Stomach smooth muscle (tissue), 2 donors: Measurements from ENCODE around the gene SPATA9.
"Not testable (repeated sequence)": the region's sequence is repeated elsewhere in the genome, so short reads cannot be mapped to it uniquely, and the experiment has no call there.

ENCODE experiments used
- H3K27ac ChIP-seq: one replicate; pipeline ENCODE4 v1.7.0; 2013; ENCODE audit warnings: mild to moderate bottlenecking, low read length, inconsistent platforms
- H3K27me3 ChIP-seq, 2 donors: one replicate each; pipeline ENCODE4 v1.7.0; 2013; ENCODE audit warnings: low read length in 2 of 2; ENCODE audit not compliant: insufficient read depth in 2 of 2, control insufficient read depth in 1 of 2
- H3K36me3 ChIP-seq, 2 donors: one replicate each; pipeline ENCODE4 v1.7.0; 2013; ENCODE audit warnings: low read length in 2 of 2; ENCODE audit not compliant: control insufficient read depth in 2 of 2, insufficient read depth in 2 of 2
- H3K4me1 ChIP-seq: one replicate; pipeline ENCODE4 v1.7.0; 2013; ENCODE audit warnings: low read length; ENCODE audit not compliant: control insufficient read depth, insufficient read depth
- H3K4me3 ChIP-seq, 2 donors: one replicate each; pipeline ENCODE4 v1.7.0; 2013; ENCODE audit warnings: low read length in 2 of 2
- H3K9ac ChIP-seq, 2 donors: one replicate each; pipeline ENCODE4 v1.7.0; 2013; ENCODE audit warnings: low read length in 2 of 2, mild to moderate bottlenecking in 1 of 2
- H3K9me3 ChIP-seq, 2 donors: one replicate each; pipeline ENCODE4 v1.7.0; 2013; ENCODE audit warnings: low read length in 2 of 2; ENCODE audit not compliant: control insufficient read depth in 2 of 2
- donor health status: healthy.
- donor health status: Pancreatic carcinoma.

The SPATA9 gene

DNA sequence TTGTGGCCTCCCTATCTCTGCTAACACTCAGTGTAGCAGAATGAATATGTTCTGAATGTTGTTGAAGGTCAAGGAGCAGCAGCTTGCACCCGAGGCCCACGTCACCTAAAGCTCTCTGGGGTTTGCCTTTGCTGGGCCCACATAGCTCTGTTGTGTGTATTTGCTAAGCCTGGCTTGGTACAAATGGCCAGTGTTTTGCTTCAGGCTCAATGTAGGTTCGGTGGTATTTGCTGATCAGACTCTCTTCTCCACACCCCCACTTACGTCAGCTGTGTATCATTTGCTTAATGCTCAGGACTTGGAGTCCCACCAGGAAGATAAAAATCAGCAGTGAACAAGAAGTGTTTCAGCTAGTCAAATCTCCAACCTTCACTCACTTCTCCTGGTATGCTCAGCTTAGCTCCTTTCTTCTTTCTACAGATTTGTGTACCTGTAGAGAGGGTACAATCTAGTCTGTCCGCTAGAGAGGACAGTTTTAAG lies 41.0 kb downstream of the SPATA9 start:
- Histone ChIP-seq H3K36me3 (no peaks in the 10 kb centered on the region), H3K9ac (no peak overlapping the region), H3K27ac (no peak overlapping the region), H3K27me3 (no peaks in the 10 kb centered on the region), H3K9me3 (no peaks in the 10 kb centered on the region), H3K4me1 (no peaks in the 10 kb centered on the region), H3K4me3 (no peak overlapping the region)

DNA sequence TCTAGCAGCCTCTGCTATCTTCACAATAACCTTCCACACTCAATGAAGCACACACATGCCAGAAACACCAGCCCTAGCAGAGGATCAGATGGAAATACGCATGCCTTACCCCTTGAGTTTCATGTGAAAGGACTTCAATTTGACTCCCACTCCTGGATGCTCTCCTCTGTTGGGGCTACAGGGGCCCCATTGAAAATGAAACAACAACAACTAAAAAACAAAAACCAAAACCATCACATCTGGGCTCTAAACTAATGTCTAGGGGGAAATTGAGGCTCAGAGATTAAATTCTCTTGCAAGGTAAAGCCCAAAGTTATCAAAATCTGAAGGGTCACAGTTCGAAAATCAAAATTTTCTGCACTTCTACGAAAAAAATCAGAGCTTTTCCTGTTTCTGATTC lies 44.2 kb downstream of the SPATA9 start:
- H3K4me1 ChIP-seq: no peaks in the 10 kb centered on the region
- H3K9ac ChIP-seq: no peak overlapping the region
- no peaks in the 10 kb centered on the region for H3K27me3 ChIP-seq
- no peak overlapping the region for H3K27ac ChIP-seq
- no peaks in the 10 kb centered on the region for H3K9me3 ChIP-seq
- H3K36me3 ChIP-seq: no peaks in the 10 kb centered on the region
- no peak overlapping the region for H3K4me3 ChIP-seq

DNA sequence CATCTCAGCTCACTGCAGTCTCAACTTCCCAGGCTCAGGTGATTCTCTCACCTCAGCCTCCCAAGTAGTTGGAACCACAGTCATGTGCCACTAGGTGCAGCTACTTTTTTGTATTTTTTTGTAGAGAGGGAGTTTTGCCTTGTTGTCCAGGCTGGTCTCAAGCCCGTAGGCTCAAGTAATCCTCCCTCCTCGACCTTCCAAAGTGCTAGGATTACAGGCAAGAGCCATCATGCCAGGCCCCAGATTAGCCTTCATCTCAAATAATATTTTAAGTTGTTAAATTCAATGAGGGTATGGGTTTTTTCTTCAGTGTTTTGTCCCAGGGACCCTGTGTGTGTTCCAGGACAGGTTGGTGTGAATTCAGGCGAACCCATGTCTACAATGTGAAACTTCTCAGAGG lies 48.7 kb downstream of the SPATA9 start:
- Histone ChIP-seq H3K36me3 (no peaks in the 10 kb centered on the region), H3K4me1 (no peaks in the 10 kb centered on the region), H3K9me3 (no peaks in the 10 kb centered on the region), H3K27ac (no peak overlapping the region), H3K4me3 (no peak overlapping the region), H3K27me3 (no peaks in the 10 kb centered on the region), H3K9ac (no peak overlapping the region)

DNA sequence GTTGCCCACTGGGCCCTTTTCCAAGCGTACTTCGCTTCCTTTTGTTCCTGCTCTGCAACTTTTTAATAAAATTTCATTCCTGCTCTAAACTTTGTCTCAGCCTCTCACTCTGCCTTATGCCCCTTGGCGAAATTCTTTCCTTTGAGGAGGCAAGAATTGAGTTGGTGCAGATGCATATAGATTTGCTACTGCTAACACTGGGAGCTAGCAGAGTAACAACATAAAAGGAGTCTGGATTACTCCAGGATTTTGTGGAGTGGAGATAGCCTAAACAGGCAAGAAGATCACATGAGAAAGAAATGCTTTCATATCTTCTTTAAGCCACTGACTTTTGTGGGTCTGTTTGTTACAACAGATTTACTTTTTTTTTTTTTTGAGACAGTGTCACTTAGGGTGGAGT lies 49.1 kb downstream of the SPATA9 start:
- H3K9me3 ChIP-seq: no peaks in the 10 kb centered on the region
- no peaks in the 10 kb centered on the region for H3K4me1 ChIP-seq
- H3K27ac ChIP-seq: no peak overlapping the region
- H3K9ac ChIP-seq: no peak overlapping the region
- no peaks in the 10 kb centered on the region for H3K36me3 ChIP-seq
- no peak overlapping the region for H3K4me3 ChIP-seq
- H3K27me3 ChIP-seq: no peaks in the 10 kb centered on the region

DNA sequence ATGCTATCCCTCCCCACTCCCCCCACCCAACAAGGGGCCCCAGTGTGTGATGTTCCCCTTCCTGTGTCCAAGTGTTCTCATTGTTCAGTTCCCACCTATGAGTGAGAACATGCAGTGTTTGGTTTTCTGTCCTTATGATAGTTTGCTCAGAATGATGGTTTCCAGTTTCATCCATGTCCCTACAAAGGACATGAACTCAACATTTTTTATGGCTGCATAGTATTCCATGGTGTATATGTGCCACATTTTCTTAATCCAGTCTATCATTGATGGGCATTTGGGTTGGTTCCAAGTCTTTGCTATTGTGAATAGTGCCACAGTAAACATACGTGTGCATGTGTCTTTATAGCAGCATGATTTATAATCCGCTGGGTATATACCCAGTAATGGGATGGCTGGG lies 49.8 kb downstream of the SPATA9 start:
- H3K36me3 ChIP-seq, H3K4me3 ChIP-seq, H3K27ac ChIP-seq, H3K27me3 ChIP-seq, H3K4me1 ChIP-seq, H3K9me3 ChIP-seq, H3K9ac ChIP-seq: not testable (repeated sequence)

DNA sequence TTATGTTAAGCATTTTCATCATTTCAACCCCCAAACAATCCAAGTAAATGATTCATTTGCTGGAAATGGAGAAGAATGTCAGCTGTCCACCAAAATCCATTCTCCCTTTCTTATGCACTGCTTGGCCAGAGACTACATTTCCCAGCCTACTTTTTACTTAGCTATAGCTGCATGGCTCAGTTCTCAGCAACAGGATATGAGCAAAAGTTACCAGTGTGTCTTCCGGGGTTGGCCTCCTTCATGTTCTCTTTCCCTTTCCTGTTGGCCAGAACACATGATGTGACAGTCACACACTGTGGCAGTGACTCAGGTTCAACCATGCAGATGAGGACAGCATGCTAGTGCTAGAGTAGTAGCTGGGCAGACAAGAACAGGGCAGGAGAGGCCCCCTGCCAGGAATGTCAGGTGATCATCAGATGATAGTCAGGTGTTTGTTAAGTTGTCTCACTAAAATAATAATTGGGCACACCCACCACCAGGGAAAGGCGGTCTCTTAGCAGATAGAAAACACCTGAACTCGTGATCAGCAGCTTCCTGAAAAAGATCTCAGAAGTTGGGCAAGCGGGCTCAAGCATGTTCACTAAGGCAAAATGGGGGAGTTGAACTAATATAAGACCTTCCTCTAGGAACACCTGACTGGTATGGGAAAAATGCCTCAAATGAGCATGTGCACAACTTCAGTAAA lies 50.7 kb downstream of the SPATA9 start:
- H3K27ac ChIP-seq: no peak overlapping the region
- no peaks in the 10 kb centered on the region for H3K27me3 ChIP-seq
- no peaks in the 10 kb centered on the region for H3K4me1 ChIP-seq
- H3K4me3 ChIP-seq: no peak overlapping the region
- no peak overlapping the region for H3K9ac ChIP-seq
- no peaks in the 10 kb centered on the region for H3K36me3 ChIP-seq
- H3K9me3 ChIP-seq: no peaks in the 10 kb centered on the region

DNA sequence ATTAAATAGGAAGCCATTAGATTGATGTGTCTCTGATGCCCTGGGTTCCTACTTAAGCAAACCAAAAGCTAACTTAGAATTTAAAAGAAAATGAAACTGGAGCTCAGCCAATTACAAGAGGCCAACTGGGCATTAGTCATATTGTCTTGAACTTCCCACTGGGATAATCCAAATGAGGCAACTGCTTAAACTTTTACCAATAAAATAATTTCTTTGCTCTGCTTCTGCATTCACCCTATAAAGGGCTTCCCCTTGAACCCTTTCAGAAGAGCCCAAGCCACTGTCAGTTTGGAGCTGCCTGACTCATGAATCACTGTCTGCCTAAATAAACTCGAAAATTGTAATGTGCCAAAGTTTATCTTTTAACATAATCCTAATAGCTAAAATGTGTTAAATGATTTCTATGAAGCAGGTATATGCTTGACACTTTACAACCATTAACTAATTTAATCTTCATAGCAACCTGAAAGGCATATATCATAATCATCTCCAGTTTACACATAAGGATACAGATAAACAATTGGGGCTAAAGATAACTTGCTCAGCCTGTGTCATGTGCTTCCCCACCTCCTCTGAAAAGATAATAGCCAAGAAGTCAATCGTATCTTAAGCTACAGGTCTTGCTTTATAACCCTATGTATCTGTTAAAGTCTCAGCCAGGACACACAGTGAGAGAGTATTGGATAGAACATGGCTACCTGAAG lies 51.4 kb downstream of the SPATA9 start:
- Histone ChIP-seq H3K4me1 (no peaks in the 10 kb centered on the region), H3K9me3 (no peaks in the 10 kb centered on the region), H3K27me3 (no peaks in the 10 kb centered on the region), H3K27ac (no peak overlapping the region), H3K4me3 (no peak overlapping the region), H3K9ac (no peak overlapping the region), H3K36me3 (no peaks in the 10 kb centered on the region)

DNA sequence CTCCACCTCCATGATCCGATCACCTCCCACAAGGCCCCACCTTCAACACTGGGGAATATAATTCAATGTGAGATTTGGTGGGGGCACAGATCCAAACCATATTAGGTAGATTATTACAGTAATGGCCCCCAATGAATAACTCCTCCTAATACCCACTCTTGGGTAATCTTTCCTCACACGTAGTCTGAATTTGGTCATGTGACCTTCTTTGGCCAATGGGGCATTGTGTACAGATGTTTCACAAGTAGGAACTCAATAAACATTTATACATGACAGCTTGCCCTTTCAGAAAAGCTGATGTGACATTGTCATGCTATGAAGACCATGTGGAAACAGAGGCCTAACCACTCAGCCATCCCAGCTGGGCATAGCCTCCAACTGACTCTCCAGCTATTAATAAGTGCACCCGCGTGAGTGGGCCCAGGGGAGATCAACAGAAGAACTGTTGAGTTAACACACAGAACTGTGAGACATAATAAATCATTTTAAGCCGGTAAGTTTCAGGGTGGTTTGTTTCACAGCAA lies 52.3 kb downstream of the SPATA9 start:
- Histone ChIP-seq H3K9me3 (no peaks in the 10 kb centered on the region), H3K9ac (no peak overlapping the region), H3K36me3 (no peaks in the 10 kb centered on the region), H3K4me1 (no peaks in the 10 kb centered on the region), H3K4me3 (no peak overlapping the region), H3K27me3 (no peaks in the 10 kb centered on the region), H3K27ac (no peak overlapping the region)

DNA sequence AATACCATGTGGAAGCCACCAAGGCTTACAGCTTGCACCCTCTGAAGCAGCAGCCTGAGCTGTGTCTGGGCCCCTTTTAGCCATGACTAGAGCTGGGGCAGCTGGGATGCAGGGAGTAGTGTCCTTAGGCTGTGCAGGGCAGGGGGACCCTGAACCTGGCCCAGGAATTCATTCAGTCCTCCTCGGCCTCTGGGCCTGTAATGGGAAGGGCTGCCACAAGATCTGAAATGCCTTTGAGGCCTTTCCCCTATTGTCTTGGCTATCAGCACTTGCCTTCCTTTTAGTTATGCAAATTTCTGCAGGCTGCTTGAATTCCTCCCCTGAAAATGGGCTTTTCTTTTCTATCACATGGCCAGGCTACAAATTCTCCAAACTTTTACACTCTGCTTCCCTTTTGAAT lies 53.9 kb downstream of the SPATA9 start:
- Histone ChIP-seq H3K27ac (no peak overlapping the region), H3K4me3 (no peak overlapping the region), H3K27me3 (no peaks in the 10 kb centered on the region), H3K9ac (no peak overlapping the region), H3K36me3 (no peaks in the 10 kb centered on the region), H3K4me1 (no peaks in the 10 kb centered on the region), H3K9me3 (no peaks in the 10 kb centered on the region)

DNA sequence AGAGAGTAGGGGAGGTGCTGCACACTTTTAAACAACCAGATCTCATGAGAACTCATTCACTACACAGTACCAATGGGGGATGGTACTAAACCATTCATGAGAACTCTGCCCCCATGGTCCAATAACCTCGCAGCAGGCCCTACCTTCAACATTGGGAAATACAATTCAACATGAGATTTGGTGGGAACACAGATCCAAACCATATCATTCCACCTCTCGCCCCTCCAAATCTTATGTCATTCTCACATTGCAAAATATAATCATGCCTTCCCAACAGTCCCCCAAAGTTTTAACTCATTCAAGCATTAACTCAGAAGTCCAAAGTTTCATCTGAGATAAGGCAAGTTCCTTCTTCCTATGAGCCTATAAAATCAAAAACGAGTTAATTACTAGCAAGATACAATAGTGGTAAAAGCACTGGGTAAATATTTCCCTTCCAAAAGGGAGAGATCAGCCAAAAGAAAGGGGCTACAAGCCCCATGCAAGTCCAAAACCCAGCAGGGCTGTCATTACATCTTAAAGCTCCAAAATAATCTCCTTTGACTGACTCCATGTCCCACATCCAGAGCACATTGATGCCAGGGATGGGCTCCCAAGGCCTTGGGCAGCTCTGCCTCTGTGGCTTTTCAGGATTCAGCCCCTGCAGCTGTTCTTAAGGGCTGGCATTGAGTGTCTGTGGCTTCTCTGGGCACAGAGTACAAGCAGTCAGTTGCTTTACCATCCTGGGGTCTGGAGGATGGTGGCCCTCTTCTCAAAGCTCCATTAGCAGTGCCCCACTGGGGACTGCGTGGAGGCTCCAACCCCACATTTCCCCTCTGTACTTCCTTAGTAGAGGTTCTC lies 54.6 kb downstream of the SPATA9 start:
- no peak overlapping the region for H3K9ac ChIP-seq
- no peaks in the 10 kb centered on the region for H3K9me3 ChIP-seq
- no peak overlapping the region for H3K27ac ChIP-seq
- no peaks in the 10 kb centered on the region for H3K4me1 ChIP-seq
- no peaks in the 10 kb centered on the region for H3K27me3 ChIP-seq
- H3K36me3 ChIP-seq: no peaks in the 10 kb centered on the region
- H3K4me3 ChIP-seq: no peak overlapping the region
